ENCODE measurements around the gene CD52.
"Not testable (repeated sequence)": the region's sequence is repeated elsewhere in the genome, so short reads cannot be mapped to it uniquely, and the experiment has no call there.

CD52 gene

DNA sequence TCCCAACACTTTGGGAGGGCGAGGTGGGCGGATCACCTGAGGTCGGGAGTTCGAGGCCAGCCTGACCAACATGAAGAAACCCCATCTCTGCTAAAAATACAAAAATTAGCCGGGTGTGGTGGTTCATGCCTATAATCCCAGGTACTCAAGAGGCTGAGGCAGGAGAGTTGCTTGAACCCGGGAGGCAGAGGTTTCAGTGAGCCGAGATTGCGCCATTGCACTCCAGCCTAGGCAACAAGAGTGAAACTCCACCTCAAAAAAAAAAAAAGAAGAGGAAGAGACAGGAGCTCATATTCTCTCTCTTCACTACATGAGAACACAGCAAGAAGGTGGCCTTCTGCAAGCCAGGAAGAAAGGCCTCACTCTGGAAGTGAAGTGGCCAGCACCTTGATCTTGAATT is 15.6 kb downstream of the CD52 start:
- DNase-seq (ENCODE audit: low spot score): not testable (repeated sequence)

DNA sequence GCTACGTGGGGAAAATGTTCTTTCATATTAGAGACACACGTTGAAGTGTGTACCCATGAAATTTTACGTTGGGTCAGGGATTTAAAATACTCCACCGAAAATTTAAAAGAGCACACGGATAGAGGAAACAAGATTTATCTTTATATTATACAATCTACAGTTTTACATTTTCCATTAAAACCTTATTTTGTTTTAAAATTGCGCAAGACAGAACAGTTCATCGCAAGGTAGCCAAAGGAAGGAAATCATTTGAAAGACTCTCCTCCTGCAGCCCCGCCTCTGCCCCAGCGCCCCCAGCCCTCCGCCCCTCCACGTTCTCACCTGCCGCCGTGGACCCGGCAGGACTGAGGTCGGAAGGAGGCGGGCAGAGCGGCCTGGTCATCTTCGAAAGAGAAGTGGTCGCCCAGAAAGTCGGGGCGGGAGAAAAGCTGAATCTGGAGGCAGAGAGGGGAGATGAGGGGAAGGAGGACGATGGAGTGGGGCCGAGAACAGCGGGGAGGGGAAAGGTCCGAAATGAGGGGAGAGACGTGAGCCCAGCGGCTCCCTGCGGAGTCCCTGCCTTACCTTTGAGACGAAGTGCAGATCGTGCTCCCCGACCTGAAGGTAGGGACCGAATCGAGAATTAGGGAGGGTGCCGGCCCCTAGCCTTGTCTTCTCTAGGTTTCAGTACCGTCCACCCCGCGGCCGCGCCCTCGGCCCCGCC is 18.2 kb downstream of the CD52 start:
- no peak for DNase-seq (ENCODE audit: low spot score)

DNA sequence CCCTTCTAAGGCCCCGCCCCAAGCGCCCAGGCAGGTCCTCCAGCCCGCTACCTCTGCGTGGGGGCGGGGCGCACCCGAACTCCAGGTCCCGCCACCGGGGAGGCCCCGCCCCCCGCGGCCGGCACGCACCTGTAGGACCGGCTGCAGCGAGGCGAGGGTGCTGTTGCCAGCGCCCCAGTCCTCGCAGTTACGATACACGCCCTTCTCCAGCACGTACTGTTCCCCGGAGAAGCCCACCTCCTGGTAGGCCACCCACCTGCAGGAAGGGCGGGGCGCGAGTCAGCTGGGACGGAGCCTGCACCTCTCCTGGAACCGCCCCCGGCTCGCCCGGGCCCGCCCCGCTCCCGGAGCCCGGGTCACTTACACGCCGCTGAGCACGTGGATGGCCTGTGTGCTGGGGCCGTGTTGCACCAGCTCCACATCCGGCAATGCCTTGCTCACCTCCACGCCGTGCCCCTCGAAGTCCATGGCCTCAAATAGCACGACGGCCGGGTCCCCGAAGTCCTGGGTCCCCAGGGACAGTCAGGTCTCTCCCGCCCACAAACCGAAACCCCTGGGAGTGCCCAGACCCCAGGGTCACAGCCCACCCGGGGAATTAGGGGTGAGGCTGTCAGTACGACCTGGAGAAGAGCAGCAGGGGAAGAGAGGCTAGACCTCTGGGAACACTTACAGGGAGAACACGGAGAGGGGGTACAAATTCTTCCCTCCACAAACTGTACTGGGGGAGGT is 18.9 kb downstream of the CD52 start:
- peak; percentile 82 for DNase-seq (ENCODE audit: low spot score)

DNA sequence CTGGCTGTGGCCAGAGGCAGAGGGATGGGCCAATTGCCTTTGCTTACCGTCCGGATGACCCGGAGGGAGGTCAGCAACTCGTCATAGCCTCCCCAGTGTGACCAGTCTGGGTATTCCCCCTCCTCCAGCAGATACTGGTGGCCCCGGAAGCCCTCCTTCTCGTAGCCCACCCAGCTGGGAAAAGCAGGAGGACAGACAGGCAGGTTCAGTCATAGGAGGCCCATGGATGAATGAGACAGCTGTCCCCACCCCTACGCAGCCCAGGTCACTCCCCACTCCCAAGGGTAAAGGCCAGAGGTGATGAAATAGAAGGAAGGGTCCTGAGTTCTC is 19.4 kb downstream of the CD52 start:
- DNase-seq (ENCODE audit: low spot score): no peak

DNA sequence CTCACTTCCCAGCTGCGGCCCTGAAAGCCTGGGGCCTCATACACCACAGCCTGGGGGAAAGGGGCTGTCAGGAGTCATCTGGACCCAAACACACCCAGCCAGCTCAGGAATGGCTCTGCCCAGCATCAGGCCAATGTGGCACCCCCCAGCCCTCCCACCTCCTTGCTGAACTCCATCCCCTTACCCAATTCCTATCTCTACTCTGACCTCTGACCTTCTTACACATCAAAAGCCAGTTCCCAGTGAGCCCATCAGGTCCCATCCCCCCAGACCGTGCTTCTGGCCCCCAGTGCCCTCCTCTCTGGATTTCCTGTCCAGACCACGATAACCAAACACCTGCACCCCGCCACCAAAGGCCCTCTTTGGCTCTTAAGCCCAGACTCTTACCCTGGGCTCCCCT is 19.9 kb downstream of the CD52 start:
- no peak for DNase-seq (ENCODE audit: low spot score)

DNA sequence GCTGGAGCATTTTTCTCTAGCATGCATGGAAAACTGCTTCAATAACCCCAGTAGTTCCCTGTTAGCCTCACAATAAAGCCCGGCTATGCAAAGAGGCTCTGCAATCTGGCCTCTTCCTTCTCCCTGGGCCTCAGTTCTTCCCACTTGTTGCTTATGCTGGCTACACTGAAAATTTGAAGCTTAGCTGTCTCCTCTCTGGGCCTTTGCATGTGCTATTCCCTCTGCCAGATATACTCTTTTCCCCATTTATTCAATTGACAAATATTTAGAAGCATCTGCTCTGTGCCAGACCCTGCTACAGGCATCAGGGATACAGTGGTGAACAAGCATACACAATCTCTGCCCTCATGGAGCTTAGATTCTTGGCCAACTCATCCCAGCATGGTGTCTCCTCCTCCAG is 20.9 kb downstream of the CD52 start:
- no peak for DNase-seq (ENCODE audit: low spot score)

DNA sequence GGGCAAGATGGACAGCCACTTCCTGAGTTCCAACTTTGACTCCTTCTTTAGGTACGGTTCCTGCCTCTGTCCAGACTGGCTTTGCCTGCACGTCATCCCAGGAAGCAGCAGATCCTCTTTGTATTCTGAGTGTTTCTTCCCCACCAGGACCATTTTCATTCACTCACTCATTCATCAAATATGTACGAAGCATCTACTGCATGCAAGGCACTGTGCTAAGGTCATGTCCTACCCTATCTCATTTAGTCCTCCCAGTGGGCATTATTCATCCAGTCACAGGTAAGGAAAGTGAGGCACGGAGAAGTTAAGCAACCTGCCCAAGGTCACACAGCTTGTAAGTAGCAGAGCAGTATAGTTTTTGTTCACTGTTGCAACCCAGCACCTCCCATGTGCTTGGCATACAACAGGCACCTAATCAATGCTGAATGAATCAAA is 22.3 kb downstream of the CD52 start:
- no peak for DNase-seq (ENCODE audit: low spot score)

DNA sequence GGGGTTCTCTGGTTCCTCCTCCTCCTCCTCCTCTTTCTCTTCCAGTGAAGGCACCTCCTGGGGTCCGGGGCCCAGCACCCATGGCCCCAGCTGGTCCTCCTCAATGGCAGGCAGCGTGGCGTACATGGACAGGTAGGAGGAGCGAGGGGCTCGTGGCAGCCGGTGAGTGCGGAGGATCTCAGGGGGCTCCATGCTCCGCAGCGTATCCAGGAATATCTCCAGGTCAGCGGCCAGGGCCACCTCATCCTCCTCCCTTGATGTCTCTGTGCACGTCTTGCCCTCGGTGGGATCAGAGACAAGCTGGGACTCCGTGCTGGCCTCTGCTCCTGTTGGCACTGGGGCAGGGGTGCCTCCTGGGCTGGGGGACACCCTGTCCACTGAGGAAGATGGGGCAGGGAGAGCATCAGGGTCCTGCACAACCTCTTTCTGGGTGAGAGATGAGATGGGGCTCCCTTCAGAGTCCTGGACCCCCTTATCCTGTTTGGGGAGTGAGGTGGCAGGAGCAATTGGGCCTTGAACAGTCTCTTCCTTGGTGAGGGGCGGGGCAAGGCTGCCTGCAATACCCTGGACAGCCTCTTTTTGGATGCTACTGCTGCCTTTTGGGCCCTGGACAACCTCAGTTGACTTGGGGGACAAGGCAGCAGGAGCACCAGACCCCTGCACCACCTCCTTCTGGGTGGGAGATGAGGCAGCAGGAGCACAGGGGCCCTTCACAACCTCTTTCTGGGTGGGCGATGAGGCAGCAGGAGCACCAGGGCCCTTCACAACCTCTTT is 26.6 kb downstream of the CD52 start:
- no peak for DNase-seq (ENCODE audit: low spot score)

DNA sequence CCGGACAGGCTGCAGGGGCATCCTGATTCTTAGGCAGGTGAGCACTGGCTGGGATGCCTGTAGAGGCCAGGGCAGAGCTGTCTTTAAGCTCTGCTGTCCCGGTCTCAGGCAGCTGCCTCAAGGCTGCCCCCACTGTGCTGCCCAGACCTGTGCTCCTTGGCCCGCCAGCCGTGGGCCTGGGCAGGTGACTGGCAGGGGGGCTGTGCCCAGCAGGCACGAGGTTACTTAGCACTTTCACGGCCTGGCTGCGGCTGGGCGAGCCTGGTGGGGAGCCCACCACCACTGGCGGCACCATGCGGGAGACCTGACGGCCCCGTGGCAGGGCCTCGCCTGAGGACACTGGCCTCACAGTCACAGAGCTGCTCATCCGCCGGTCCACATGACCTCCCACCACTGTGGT is 28.0 kb downstream of the CD52 start:
- no peak for DNase-seq (ENCODE audit: low spot score)

DNA sequence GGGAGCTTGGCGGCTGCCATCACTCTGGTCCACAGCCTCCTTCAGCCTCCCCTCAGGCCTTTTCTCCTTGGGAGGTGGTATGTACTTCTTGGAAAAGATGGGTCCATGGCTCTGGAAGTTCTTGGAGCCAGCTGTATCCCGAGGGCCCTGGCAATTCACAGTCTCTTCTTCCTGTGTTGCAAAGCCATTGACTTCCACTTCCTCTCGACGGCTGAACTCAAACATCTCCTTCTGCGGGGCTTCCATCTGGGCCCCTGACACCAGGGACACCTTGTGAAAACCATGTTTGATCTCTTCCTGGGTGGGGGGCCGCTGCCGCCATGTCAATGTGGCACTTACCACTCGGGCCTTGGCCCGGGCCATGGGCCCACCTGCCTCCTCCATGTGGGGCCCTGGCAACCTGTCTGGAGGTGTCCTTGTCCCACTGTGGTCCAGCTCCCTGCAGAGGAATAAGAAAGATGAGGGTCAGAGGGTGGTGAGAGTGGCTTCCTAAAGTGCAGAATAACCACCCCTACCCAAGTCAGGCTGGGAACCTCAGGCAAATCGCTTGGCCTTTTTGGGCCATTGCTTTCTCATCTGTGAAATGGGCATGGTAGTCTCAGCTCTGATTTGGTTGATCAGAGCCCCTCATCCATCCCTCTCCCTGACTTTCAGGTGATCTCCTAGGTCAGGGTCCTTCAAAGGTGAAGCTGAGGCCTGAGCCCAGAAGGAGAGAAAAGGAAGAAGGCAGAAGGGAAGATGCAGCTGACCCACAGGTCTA is 28.7 kb downstream of the CD52 start:
- no peak for DNase-seq (ENCODE audit: low spot score)

DNA sequence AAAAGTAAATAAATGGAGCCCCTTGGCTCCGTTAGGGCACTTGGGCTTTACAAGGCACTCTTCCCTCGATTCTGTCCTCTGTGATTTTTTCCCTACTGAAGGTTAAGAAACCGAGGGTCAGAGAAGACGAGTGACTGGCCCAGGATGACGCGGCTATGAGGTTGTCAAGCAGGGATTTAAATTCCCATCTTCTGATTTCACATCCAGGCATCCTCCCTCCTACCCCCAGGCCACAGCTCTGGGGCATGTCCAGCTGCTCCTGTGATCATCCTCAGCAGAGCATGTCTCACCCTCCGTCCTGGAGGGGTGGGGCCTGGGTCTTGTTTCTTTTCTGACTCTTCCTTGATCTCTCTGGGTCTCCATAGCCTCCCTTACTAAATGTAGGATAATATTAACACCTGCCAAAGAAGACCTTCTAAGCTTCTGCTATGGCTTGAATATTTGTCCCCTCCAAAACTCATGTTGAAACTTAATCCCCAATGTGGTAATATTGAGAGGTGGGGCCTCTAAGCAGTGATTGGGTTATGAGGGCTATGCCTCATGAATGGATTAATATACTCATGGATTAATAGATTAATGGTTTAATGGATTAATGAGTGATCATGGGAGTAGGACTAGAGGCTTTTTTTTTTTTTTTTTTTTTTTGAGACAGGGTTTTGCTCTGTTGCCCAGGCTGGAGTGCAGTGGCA is 31.6 kb downstream of the CD52 start:
- DNase-seq (ENCODE audit: low spot score): no peak

DNA sequence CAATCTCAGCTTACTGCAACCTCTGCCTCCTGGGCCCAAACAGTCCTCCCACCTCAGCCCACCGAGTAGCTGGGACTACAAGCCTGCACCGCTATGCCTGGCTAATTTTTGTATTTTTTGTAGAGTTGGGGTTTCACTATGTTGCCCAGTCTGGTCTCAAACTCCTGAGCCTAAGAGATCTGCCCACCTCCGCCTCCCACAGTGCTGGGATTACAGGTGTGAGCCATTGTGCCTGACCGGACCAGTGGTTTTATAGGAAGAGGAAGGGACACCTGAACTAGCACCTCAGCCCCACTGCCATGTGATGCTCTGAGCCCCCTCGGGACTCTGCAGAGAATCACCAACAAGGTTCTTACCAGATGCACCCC is 32.1 kb downstream of the CD52 start:
- DNase-seq (ENCODE audit: low spot score): no peak

DNA sequence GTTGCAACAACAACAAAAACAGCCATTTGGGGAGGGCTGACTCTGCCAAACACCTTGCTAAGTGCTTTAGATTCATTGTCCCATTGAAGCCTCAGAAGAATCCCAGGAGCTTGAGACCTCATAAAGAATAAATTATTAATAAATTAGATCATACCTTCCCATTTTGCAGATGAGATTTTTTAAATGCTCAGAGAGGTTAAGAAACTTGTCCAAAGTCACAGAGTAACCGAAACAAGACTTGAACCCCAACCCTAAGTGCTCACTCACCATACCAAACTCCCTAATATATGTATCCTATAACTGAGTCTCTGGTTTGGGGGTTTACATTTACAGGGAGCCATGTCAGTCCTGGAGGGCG is 32.6 kb downstream of the CD52 start:
- no peak for DNase-seq (ENCODE audit: low spot score)

DNA sequence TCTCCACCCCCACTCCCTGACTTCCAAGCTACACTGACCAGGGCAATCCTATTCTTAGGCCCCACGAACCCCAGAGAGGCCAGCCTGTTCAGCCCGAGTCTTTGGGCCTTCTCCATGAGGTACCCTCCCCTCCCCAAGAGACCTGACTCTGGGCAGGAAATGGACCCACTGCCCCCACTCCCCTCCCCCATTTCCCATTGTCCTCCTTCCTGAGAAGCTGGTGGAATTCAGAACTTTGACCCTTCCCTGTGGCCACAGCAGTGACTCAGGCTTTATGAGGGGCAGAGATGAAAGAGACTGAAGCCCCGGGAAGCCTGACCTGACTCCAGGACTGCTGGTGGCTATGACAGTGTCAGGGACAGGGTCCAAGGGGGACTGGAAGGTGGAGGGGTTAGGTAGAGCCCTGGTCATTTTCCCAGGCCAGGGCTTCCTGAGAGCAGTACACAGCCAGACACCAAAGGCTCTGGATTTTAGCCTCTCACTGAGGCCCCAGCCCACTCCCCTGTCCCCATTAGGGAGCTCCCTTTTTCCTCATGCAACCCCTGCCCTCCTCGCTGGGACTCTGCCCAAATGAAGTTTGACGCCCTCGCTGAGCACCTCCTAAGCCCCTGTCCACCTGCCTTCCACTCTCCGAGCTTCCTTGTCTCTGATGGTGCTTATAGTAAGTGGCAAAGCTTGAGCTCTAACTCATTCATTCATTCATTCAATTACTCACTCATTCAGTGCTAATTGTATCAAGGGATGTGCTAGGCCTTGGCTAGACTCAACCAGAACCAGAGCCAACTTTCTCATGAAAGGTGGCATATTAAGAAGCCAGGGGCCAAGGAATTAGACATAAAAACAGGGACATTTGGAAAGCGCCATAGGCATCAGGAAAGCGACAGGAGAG is 33.2 kb downstream of the CD52 start:
- no peak for DNase-seq (ENCODE audit: low spot score)

DNA sequence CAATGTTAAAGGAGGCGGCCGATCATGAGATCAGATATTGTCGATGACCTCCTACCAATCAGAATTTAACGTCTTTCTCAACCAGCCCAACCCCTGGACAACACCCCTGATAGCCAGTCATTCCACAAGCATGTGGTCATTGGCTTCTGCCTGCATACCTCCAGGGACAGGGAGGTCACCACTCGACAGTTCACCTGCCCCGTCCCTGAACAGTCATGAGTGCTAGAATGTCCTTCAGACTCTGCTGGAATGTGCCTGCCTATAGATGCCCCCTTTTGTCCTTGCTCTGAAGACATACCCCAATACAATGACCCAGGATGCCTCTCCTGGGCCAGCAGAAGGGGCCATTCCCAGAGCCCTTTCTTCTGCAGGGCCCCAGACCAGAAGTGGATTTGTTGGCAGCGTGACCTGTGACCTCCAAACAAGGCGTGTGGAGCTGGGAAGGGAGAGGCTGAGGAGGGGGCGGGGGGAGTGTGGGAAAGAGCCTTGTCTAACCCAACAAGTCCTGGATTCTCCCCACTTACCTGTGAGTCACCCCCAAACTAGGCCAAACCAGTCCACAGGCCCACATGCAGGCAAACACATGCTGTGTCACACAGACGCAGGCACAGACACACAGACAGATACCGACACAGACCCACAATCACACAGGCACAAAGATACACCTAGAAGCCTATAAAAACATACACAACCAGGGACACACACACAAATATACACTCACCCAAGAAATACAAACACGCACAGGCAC is 34.0 kb downstream of the CD52 start:
- DNase-seq (ENCODE audit: low spot score): no peak

DNA sequence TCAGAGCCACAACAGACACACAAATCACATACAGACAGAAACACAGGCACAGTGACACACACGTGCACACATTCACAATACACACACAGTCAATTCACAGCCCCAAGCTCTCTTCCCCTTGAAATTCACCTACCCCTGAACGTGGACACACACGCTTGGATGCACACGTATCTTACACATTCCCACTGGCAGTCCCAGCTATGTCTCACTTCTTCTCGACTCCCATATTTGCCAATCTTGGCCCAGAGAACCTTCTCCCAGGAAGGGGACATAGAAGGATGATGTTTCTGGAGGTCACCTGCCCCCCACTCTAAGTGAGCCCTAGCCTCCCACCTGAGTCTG is 34.6 kb downstream of the CD52 start:
- no peak for DNase-seq (ENCODE audit: low spot score)

DNA sequence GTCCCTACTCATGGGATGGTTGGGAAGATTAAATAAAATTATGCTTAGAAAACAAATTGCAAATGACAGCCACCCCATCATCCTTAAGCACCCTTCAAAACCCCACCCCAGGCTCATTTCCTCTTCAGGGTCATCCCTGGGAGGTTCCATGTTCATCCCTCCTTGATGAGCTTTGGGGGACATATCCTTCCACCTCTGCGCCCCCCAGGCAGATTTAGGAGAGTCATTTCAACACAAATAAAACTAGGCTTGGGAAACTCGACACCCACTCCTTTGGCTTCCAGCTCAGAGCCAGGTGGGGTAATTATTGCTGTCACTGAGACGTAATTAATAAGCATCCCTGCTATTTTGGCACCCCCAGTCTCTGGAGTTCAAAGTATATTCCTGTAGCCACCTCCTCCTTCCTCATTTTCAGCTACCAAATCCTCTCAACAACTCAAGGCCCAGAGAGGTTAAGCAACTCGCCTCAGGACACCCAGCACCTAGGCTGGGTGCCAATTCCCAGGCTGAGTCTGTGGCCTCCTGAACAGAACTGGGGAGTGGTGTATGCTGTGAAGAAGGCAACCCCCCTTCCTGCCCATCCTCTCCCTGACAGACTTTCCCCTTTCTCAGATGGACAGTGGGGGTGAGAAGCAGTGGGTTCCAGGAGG is 35.6 kb downstream of the CD52 start:
- no peak for DNase-seq (ENCODE audit: low spot score)

DNA sequence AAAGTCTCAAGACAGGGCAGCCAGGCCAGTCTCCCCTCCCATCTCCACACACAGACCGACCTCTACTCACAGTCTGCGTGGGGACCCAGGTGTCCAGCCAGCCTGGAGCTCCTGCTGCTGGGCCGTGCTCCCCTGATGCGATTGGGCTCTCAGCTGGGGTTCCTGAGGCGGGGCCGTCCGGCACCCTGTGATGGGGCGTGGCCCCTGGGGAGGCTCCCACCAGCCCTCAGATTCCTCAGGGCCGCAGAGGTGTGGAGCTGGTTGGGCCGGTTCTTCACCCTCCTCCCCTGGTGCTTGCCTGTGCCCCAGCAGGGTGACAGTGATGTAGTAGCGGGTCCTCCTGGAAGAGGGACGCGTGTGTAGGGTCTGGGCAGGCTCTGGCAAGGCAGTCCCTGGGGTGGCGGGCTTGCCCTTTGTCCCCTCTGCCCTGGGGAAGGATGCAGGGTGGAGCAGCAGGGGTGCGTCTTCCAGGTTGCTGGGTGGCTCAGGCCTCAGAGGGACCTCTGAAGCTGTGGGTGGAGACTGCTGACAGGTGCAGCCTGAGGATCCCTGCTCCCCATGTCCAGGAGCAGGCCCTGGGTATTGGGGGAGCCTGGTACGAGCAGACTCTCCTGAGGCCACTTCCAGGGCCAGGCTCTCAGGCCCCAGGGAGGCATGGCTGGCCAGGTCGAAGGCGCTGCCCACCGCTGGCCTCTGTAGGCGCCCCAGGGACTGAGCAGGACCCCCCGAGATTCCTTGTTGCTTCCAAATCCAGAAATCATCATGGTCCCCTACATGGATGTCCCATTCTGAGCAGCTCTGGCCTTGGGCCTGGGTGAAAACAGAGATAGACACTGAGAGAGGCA is 36.4 kb downstream of the CD52 start, which contains the start of gene CRYBG2:
CRYBG2 (minus strand) TSS at position 155 of the 845 bp plus-strand sequence. CDS start 7,473 bp downstream, outside the sequence.
- no peak for DNase-seq (ENCODE audit: low spot score)

DNA sequence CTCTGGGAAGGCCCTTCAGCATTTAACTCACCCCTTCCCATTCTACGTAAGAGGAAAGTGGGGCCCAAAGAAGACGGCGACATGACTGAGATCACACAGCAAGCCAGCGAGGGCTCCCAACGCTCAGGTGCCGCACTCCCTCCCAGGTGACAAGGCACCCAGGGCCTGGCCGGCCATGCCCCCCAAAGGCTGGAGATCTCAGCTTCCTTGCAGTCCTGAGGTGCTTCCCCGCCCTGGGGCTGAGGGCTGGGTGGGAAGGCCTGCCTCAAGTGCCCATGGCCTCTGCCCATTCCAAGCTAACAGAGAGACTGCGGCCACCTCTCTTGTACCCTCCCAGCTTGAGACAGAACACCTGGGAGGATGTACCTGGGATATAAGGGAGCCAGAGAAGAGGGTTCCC is 37.2 kb downstream of the CD52 start:
- DNase-seq (ENCODE audit: low spot score): no peak

Data from hematopoietic multipotent progenitor cell treated with erythropoietin and hydrocortisone succinate and interleukin-3 and kit ligand, for 17 days (in vitro differentiated cells).